Gastrocnemius medialis (tissue), 4 donors: ENCODE results near the gene GPR132. TPM values are rescaled to one million over a fixed set of nuclear protein-coding genes. Genes with fewer than 3 reads are reported as not detected.
A peak's percentile ranks its signal among the peaks of the same experiment; 100 is the strongest.
"Not testable (repeated sequence)": the region's sequence is repeated elsewhere in the genome, so short reads cannot be mapped to it uniquely, and the experiment has no call there.

ENCODE experiments used
- ATAC-seq, 2 donors: fragments of 150-250 bp; one replicate each; pipeline ENCODE4 v1.9.1; 2016
- DNase-seq, 2 donors: peaks; one replicate each; pipeline ENCODE4 v3.0.0-alpha.2; 2019
- H3K27ac ChIP-seq, 4 donors: fragments of 200-600 bp; sonication (generic); 1 replicate in 1 of 4; 2 replicates in 3 of 4; pipeline ENCODE4 v1.5.1; 2016 to 2018; ENCODE audit warnings: mild to moderate bottlenecking in 2 of 4, moderate library complexity in 1 of 4
- H3K27me3 ChIP-seq, 3 donors: fragments of 200-600 bp; sonication (generic) in 2 of 3; 1 replicate in 1 of 3; 2 replicates in 2 of 3; pipeline versions ENCODE4 v1.5.1 to v1.6.0; 2016 to 2019; ENCODE audit warnings: mild to moderate bottlenecking in 1 of 3, moderate library complexity in 1 of 3
- H3K36me3 ChIP-seq, 2 donors: fragments of 200-600 bp; sonication (generic) in 1 of 2; one replicate each; pipeline ENCODE4 v1.5.1; 2017 to 2018
- H3K4me1 ChIP-seq, 2 donors: fragments of 200-600 bp; sonication (generic) in 1 of 2; one replicate each; pipeline ENCODE4 v1.5.1; 2016 to 2017; ENCODE audit warnings: mild to moderate bottlenecking in 2 of 2
- H3K4me3 ChIP-seq, 4 donors: fragments of 200-600 bp; sonication (generic) in 3 of 4; 1 replicate in 1 of 4; 2 replicates in 3 of 4; pipeline ENCODE4 v1.5.1; 2016 to 2019; ENCODE audit warnings: mild to moderate bottlenecking in 2 of 4
- H3K9me3 ChIP-seq, 3 donors: fragments of 200-600 bp; sonication (generic) in 2 of 3; 1 replicate in 1 of 3; 2 replicates in 2 of 3; pipeline ENCODE4 v1.5.1; 2016 to 2019
- CTCF ChIP-seq, 5 experiments: fragments of 450-650 bp in 3 of 5; fragments of 200-600 bp in 2 of 5; sonication (generic) in 2 of 5; IDR thresholded peaks in 4 of 5; conservative IDR thresholded peaks in 1 of 5; 1 replicate in 4 of 5; 2 replicates in 1 of 5; pipeline ENCODE4 v1.5.1; 2016 to 2019; ENCODE audit warnings: antibody characterized with exemption in 5 of 5, mild to moderate bottlenecking in 3 of 5, moderate library complexity in 3 of 5
- POLR2A ChIP-seq, 2 donors: fragments of 450-650 bp; IDR thresholded peaks; one replicate each; pipeline ENCODE4 v1.6.1; 2017; ENCODE audit warnings: antibody characterized with exemption in 2 of 2, mild to moderate bottlenecking in 2 of 2, moderate library complexity in 2 of 2
- in situ Hi-C, 4 donors: fragments of 200-750 bp; cut with MboI; loops; one replicate each; pipeline versions ENCODE4 v1.15.0 to v1.8.0; 2017; ENCODE audit warnings: low sequenced_read_pairs in 4 of 4
- intact Hi-C: fragments of 100-400 bp; cut with DNase I; formaldehyde crosslinking; loops from one replicate; pipeline ENCODE4 v1.15.1; 2023; ENCODE audit warnings: low total_unique reads
- total RNA-seq, 4 donors: library from RNA; depleted of rRNA; stranded (reverse); fragments of >200 nt; gene quantifications; one replicate each; pipeline versions ENCODE4 v1.1.0 to v1.2.3, GENCODE V29; 2016

GPR132 gene
- total RNA-seq, 4 donors from 2014 or later: 0.07 to 0.61 (median 0.26) TPM

GRCh38 chr14:105066240-105067071 lies 1.2 kb upstream of the GPR132 start:
- Histone ChIP-seq H3K4me1 (no peaks in the 10 kb centered on the region), H3K27ac (no peak overlapping the region), H3K9me3 (no peaks in the 10 kb centered on the region), H3K4me3 (no peak overlapping the region), H3K27me3 (no peaks in the 10 kb centered on the region), H3K36me3 (no peaks in the 10 kb centered on the region)
- ATAC-seq (no peak), DNase-seq (no peak)
- TF ChIP-seq CTCF (IDR thresholded peaks at IDR 0.05 in 4 of 5, conservative IDR thresholded peaks at IDR 0.05 in 1 of 5) (no peak), POLR2A (IDR thresholded peaks at IDR 0.05) (no peak)
- in situ Hi-C loops (no loop called here), intact Hi-C loops (no loop called here)

GRCh38 chr14:105064721-105065143 lies 498 bp downstream of the GPR132 start:
- H3K4me3 ChIP-seq: peak overlapping the region in 1 of 4 donors; percentile 30
- in situ Hi-C loops (no loop called here), intact Hi-C loops (no loop called here)
- no peaks in the 10 kb centered on the region for H3K27me3 ChIP-seq
- peaks cover 4 to 11% of the 10 kb centered on the region in 2 donors for H3K4me1 ChIP-seq
- DNase-seq: no peak
- H3K27ac ChIP-seq: peak overlapping the region in 2 of 4 donors; percentile 13 to 66
- H3K9me3 ChIP-seq: no peaks in the 10 kb centered on the region
- TF ChIP-seq CTCF (IDR thresholded peaks at IDR 0.05 in 4 of 5, conservative IDR thresholded peaks at IDR 0.05 in 1 of 5): no peak
- TF ChIP-seq POLR2A (IDR thresholded peaks at IDR 0.05): no peak
- no peaks in the 10 kb centered on the region for H3K36me3 ChIP-seq
- ATAC-seq: no peak

GRCh38 chr14:105064001-105064400 lies 1.2 kb downstream of the GPR132 start:
- in situ Hi-C loops: no loop called here
- DNase-seq (no peak), ATAC-seq (no peak)
- Histone ChIP-seq H3K27me3 (no peaks in the 10 kb centered on the region), H3K4me3 (no peak overlapping the region), H3K4me1 (peaks cover 4 to 11% of the 10 kb centered on the region in 2 donors), H3K27ac (peak overlapping the region in 1 of 4 donors; percentile 53), H3K9me3 (no peaks in the 10 kb centered on the region), H3K36me3 (no peaks in the 10 kb centered on the region)
- no peak for TF ChIP-seq POLR2A (IDR thresholded peaks at IDR 0.05)
- TF ChIP-seq CTCF (IDR thresholded peaks at IDR 0.05 in 4 of 5, conservative IDR thresholded peaks at IDR 0.05 in 1 of 5): no peak
- intact Hi-C loops: no loop called here

GRCh38 chr14:105063506-105063905 lies 1.7 kb downstream of the GPR132 start:
- in situ Hi-C loops, H3K9me3 ChIP-seq: not testable (repeated sequence)
- H3K4me1 ChIP-seq: peaks cover 4 to 11% of the 10 kb centered on the region in 2 donors

GRCh38 chr14:105063056-105063455 lies 2.2 kb downstream of the GPR132 start:
- H3K4me3 ChIP-seq: no peak overlapping the region
- DNase-seq: no peak
- peaks cover 4 to 11% of the 10 kb centered on the region in 2 donors for H3K4me1 ChIP-seq
- H3K27ac ChIP-seq: peak overlapping the region in 3 of 4 donors; percentile 22 to 53 (median 47)
- TF ChIP-seq CTCF (IDR thresholded peaks at IDR 0.05 in 4 of 5, conservative IDR thresholded peaks at IDR 0.05 in 1 of 5) (no peak), POLR2A (IDR thresholded peaks at IDR 0.05) (no peak)
- no peaks in the 10 kb centered on the region for H3K36me3 ChIP-seq
- in situ Hi-C loops (no loop called here), intact Hi-C loops (no loop called here)
- H3K9me3 ChIP-seq: no peaks in the 10 kb centered on the region
- no peaks in the 10 kb centered on the region for H3K27me3 ChIP-seq
- no peak for ATAC-seq

More at GRCh38 chr14:105063506-105063905, 1.7 kb downstream of the GPR132 start:
- peak overlapping the region in 2 of 4 donors; percentile 22 to 53 for H3K27ac ChIP-seq
- ATAC-seq, H3K27me3 ChIP-seq, H3K36me3 ChIP-seq, DNase-seq, H3K4me3 ChIP-seq, intact Hi-C loops: not testable (repeated sequence)
